ENCODE data around the gene SEC11A.
"Not testable (repeated sequence)": the region's sequence is repeated elsewhere in the genome, so short reads cannot be mapped to it uniquely, and the experiment has no call there.

Gene SEC11A

DNA sequence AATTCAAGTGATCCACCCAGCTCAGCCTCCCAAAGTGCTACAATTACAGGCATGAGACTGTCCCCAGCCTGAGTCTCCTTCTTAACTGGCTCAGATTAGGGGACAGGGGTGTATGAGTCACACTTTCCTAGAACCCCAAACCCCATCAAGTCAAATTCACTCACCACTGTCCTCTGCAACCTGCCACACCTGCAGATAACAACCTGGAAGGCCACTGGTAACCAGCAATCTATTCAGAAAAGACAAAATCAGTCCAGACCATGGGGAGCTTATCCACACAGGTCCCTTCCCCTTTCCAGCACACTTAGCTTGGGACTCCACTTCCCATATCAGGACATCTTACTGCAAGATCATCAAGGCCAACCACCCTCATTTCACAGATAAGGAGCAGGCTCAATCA is 68.2 kb downstream of the SEC11A start:
- in situ Hi-C loops (cut with HindIII; ENCODE audit: low sequenced_read_pairs) = no loop called here
- TF ChIP-seq, protein P1, sequence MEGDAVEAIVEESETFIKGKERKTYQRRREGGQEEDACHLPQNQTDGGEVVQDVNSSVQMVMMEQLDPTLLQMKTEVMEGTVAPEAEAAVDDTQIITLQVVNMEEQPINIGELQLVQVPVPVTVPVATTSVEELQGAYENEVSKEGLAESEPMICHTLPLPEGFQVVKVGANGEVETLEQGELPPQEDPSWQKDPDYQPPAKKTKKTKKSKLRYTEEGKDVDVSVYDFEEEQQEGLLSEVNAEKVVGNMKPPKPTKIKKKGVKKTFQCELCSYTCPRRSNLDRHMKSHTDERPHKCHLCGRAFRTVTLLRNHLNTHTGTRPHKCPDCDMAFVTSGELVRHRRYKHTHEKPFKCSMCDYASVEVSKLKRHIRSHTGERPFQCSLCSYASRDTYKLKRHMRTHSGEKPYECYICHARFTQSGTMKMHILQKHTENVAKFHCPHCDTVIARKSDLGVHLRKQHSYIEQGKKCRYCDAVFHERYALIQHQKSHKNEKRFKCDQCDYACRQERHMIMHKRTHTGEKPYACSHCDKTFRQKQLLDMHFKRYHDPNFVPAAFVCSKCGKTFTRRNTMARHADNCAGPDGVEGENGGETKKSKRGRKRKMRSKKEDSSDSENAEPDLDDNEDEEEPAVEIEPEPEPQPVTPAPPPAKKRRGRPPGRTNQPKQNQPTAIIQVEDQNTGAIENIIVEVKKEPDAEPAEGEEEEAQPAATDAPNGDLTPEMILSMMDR (IDR thresholded peaks at IDR 0.05; ENCODE audit: low read depth, low read length) = no peak

DNA sequence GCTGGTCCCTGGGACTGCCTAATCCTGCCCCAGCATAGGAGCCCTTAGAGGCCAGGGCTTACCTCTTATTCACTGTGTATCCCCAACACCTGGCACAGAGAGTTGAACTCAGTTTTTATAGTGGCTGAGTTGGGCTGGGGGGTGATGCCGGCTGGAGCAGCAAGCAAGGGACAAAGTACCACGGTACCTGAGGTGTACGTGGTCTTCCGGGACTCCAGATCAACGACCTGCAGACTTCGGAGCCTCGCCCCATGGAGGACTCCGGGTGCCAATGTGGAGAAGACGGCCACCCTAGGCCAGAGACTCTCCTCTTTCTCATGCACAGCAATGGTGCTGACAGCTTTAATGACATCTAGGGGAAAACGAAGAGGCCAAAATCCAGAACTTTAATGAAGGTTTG is 69.9 kb downstream of the SEC11A start:
- H3K4me3 ChIP-seq (ENCODE audit: low read depth, low read length) = no peak overlapping the region
- DNase-seq (ENCODE audit: low read depth, low spot score) = no peak
- in situ Hi-C loops (cut with HindIII; ENCODE audit: low sequenced_read_pairs) = no loop called here
- TF ChIP-seq, protein P1 (IDR thresholded peaks at IDR 0.05; ENCODE audit: low read depth, low read length) = no peak

More for the DNA sequence above, 68.2 kb downstream of the SEC11A start:
- no peak overlapping the region for H3K4me3 ChIP-seq (ENCODE audit: low read depth, low read length)
- no peak for DNase-seq (ENCODE audit: low read depth, low spot score)

DNA sequence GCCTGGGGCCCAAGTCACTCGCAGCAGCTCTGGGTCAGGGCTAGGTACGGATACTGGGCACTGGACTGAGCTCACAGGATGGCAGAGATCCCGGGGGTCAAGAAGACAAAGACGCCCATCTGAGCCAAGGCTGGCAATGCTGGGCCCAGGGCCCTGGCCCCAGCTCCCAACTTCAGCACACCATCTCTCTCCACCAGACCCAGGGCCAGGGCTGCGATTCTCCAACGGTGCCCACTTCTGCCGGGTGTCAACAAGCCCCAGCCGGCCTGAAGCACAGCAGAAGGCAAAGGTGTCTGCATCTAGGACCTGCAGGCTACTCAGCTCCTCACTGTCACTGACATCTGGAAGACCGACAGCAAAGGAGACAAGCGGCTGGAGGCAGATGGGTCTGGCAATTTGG is 70.4 kb downstream of the SEC11A start:
- no peak overlapping the region for H3K4me3 ChIP-seq (ENCODE audit: low read depth, low read length)
- in situ Hi-C loops (cut with HindIII; ENCODE audit: low sequenced_read_pairs) = no loop called here
- DNase-seq (ENCODE audit: low read depth, low spot score) = no peak
- TF ChIP-seq, protein P1 (IDR thresholded peaks at IDR 0.05; ENCODE audit: low read depth, low read length) = no peak

GRCh38 chr15:84643838-84644237 is 72.1 kb downstream of the SEC11A start:
- in situ Hi-C loops (cut with HindIII; ENCODE audit: low sequenced_read_pairs) = no loop called here
- TF ChIP-seq, protein P1 (IDR thresholded peaks at IDR 0.05; ENCODE audit: low read depth, low read length) = no peak
- no peak for DNase-seq (ENCODE audit: low read depth, low spot score)
- H3K4me3 ChIP-seq (ENCODE audit: low read depth, low read length) = no peak overlapping the region

GRCh38 chr15:84642640-84643039 is 73.3 kb downstream of the SEC11A start:
- H3K4me3 ChIP-seq (ENCODE audit: low read depth, low read length); in situ Hi-C loops (cut with HindIII; ENCODE audit: low sequenced_read_pairs); DNase-seq (ENCODE audit: low read depth, low spot score): not testable (repeated sequence)

- DNase-seq (ENCODE audit: low read depth, low spot score); in situ Hi-C loops (cut with HindIII; ENCODE audit: low sequenced_read_pairs): not testable (repeated sequence)
Measured at GRCh38 chr15:84641871-84642270, 74.1 kb downstream of the SEC11A start.

DNA sequence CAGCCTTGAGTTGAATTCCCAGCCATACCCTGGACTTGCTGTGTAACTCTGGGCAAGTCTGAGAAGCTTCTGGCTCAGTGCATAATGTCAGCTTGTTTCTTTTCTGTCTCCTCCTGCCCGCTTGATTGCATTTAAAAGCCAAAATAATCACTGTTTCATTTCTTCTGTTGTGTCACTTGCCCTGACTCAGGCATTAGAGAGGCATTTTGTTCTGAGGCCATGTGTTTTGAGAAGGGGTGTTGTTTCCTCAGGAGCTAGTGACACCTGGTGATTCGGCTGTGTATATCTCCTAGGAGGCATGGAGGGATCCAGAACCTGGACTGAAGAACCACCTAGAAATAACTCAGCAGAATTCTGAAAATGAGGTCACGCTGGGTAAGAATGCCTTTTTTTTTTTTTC is 77.8 kb downstream of the SEC11A start:
- TF ChIP-seq, protein P1 (IDR thresholded peaks at IDR 0.05; ENCODE audit: low read depth, low read length) = peak; percentile 10
- no peak overlapping the region for H3K4me3 ChIP-seq (ENCODE audit: low read depth, low read length)
- in situ Hi-C loops (cut with HindIII; ENCODE audit: low sequenced_read_pairs) = no loop called here
- DNase-seq (ENCODE audit: low read depth, low spot score) = no peak

More at GRCh38 chr15:84641871-84642270, 74.1 kb downstream of the SEC11A start:
- not testable (repeated sequence) for H3K4me3 ChIP-seq (ENCODE audit: low read depth, low read length)

- TF ChIP-seq, protein P1 (IDR thresholded peaks at IDR 0.05; ENCODE audit: low read depth, low read length) = no peak
- peak overlapping the region; percentile 51 for H3K4me3 ChIP-seq (ENCODE audit: low read depth, low read length)
- in situ Hi-C loops (cut with HindIII; ENCODE audit: low sequenced_read_pairs) = no loop called here
- DNase-seq (ENCODE audit: low read depth, low spot score) = no peak
Measured at GRCh38 chr15:84634228-84634837, 81.6 kb downstream of the SEC11A start.
